ENCODE results near the gene IRS1.

The IRS1 gene

DNA sequence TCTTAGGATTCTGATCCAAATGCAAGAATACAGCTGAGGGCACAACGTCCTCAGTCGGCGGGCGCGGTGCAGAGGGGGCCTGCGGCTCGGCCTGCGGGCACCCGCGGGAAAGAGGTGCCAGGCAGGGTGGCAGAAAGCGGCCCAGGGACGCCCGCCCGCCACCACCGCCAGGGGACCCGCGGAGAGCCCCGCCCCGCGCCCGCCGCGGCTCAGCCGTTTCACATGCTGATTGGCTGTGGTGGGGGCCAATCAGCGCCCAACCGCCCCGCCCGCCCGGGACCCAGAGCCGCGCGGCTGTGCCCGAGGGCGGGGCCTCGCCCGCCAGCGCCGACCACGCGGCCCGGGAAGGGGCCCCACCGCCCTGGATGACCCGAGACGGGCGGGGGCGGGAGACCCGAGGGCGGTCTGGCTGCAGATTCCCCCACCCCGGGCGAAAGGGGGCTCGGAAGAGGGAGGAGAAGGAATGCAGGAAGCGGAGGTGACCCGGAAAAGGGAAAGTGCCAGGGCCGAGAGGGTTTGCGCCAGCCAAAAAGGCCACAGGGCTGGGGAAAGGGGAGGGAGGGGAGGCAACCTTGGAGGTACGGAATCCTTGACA, 8.0 kb downstream of the IRS1 start:
- peak; percentile 85 for DNase-seq (ENCODE audit: low read depth, low spot score)

DNA sequence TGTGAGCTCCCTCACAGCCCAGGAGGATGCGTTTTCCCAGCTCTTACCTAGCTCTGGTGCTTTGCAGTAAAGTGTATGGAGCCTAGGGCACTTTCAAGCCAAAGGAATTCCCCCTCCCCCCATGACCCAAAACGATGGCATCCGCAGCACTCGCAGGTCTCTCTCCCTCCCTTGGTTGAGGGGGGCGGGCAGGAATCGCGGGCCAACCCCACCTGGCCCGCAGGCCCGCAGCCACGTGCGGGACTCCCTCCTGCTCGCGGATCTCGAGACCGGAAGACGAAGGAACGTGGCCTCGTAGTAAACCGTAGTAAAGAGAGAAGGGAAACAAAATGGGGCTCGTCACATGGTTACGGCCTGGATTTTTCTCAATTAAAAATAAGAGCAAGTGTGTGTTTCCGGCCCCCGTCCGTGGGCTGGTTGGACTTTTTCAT, 8.5 kb downstream of the IRS1 start:
- no peak for DNase-seq (ENCODE audit: low read depth, low spot score)

GRCh38 chr2:226790431-226790830, 9.2 kb downstream of the IRS1 start:
- no peak for DNase-seq (ENCODE audit: low read depth, low spot score)

GRCh38 chr2:226790011-226790410, 9.6 kb downstream of the IRS1 start:
- DNase-seq (ENCODE audit: low read depth, low spot score): no peak

DNA sequence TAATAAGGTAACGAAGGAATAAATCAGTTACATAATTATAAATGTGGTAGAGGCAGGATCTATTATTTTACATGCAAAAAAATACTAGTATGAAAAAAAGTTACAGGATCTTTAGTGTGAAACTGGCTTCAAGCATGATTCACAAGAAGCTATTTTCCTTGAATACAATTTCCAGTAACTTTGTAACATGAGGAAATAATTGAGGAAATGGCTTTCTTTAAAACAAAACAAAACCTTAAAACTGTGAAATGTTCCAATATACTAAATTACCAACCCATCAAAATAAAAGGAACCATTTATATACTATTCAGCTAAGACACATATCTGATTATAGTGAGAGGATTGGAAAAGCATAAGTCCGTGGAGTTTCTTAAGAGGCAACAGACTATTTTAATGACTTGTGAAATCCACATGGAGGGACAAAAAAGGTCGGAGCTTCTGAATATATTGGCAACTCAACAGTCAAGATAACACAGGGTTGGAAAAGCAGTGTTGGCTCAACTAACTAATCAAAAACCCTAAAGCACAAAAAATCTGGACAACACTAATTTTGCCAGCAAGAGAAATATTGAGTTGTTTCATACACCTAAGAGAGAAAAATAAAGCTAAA, 10.6 kb downstream of the IRS1 start:
- no peak for DNase-seq (ENCODE audit: low read depth, low spot score)

DNA sequence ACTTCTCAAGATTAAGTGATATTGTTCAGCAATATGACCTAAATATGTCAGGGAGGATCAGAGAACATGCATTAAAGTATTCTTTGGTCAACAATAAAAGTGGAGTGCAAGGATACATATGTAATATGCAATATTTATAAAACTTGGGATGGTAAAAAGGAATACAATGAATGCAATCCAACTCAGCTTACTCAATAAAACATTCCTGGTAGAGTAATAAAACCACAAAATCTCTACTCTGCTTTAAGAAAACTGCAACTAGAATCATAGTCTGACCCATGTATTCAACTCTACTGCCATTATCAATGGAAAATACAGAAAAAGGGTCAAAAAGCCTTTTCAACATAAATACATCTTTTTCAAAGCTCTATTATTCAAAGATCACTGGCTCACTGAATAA, 11.6 kb downstream of the IRS1 start:
- no peak for DNase-seq (ENCODE audit: low read depth, low spot score)

- DNase-seq (ENCODE audit: low read depth, low spot score): no peak
These were observed 15.7 kb downstream of the IRS1 start for GRCh38 chr2:226783885-226784284.

DNA sequence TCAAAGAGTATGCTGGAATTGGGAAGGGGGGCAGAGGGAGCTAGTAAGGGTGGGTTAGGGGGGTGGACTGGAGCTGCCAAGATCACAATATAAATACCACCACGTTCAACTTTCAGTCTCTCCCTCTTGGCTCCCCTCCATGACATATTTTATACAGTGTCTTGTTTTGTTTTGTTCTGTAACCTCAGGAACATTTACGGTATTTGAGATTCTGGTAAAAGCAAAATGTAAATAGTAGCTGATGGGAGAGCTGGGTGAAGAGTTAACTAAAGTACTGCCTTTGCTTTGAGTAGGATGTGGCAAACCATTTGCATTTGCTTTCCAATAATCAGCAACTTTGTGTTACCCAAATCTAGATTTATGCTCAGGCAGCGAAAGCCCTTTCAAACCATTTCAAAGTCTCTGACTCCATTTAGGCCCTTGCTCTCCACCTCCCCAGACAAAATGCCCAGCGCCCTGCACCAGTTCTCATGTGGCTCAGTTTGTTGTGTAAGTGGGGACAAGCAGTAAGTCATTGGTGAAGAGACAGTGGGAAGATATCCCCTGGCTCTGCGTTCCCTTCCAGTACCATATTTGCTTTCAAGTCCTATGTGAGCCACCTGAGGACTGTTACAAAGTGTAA, 17.4 kb downstream of the IRS1 start:
- no peak for DNase-seq (ENCODE audit: low read depth, low spot score)

GRCh38 chr2:226780431-226780830, 19.2 kb downstream of the IRS1 start:
- no peak for DNase-seq (ENCODE audit: low read depth, low spot score)

DNA sequence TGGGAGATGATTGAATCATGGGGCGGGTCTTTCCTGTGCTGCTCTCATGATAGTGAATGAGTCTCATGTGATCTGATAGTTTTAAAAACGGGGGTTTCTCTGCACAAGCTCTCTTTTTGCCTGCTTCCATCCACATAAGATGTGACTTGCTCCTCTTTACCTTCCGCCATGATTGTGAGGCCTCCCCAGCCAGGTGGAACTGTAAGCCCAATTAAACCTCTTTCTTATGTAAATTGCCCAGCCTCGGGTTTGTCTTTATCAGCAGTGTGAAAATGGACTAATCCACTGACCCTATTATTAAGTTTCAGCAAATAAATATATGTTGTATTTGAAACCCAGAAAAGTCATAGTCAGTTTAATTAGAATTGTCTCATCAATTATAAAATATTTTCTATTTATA, 22.0 kb downstream of the IRS1 start:
- DNase-seq (ENCODE audit: low read depth, low spot score): no peak

- DNase-seq (ENCODE audit: low read depth, low spot score): no peak
These were observed 23.5 kb downstream of the IRS1 start for GRCh38 chr2:226776104-226776503.

DNA sequence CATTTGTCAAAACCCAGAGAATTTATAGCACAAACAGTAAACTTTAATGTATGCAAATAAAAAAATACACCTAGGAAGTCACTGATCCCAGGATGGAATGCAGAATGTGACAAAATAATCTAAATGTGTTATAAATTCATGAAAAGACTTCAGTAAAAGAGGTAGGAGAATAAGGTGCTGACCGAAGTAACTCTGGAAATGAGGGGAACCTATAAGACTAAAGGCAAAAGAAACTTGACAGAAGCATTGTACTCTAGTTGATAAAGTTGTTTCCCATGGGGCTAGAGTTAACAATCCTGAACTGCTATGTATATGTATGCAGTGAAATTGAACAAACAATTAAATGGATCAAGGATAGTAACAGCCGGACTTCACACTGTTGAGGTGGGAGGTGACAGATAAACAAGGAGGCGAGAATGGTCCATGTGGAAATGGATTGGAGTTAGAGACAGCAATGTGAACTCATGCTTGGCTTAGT, 24.5 kb downstream of the IRS1 start:
- no peak for DNase-seq (ENCODE audit: low read depth, low spot score)

GRCh38 chr2:226773291-226773690, 26.3 kb downstream of the IRS1 start:
- DNase-seq (ENCODE audit: low read depth, low spot score): no peak

DNA sequence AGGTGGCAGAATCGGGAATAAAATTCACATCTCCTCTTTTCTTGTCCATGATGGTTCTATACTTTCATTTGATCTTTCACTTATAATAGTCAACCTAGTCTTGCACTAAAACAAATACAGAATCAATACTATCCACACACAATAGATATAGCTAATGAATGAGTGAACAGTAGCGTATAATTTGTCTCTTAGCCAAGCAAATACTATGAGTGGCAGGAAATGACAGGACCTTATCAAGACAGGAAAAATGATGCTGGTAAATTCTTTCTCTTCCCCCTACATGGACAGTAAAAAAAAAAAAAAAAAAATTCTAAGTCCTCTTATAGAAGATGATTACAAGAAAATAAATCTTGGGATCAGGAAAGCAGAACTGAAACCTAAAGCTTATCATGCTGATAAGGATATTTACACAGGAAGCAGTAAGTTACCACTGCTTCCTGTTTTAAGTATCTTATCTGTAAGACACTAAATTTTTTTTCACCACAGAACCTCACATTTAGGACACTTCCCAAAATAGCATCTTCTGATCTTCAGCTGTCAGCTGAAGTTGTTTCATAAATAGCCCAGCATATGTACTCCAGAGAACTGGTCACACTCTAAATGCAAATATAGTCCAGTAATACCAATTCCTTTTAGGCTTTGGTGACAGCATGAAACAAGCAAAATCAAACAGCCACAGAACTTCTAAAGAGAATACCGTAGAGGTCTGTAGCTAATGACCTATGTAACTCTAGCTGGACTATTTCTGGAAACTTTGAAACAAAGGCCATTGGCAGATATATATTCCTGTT, 27.0 kb downstream of the IRS1 start:
- no peak for DNase-seq (ENCODE audit: low read depth, low spot score)

- DNase-seq (ENCODE audit: low read depth, low spot score): no peak
These were observed 28.6 kb downstream of the IRS1 start for GRCh38 chr2:226771067-226771466.

GRCh38 chr2:226767056-226767813, 32.4 kb downstream of the IRS1 start:
- DNase-seq (ENCODE audit: low read depth, low spot score): no peak

DNA sequence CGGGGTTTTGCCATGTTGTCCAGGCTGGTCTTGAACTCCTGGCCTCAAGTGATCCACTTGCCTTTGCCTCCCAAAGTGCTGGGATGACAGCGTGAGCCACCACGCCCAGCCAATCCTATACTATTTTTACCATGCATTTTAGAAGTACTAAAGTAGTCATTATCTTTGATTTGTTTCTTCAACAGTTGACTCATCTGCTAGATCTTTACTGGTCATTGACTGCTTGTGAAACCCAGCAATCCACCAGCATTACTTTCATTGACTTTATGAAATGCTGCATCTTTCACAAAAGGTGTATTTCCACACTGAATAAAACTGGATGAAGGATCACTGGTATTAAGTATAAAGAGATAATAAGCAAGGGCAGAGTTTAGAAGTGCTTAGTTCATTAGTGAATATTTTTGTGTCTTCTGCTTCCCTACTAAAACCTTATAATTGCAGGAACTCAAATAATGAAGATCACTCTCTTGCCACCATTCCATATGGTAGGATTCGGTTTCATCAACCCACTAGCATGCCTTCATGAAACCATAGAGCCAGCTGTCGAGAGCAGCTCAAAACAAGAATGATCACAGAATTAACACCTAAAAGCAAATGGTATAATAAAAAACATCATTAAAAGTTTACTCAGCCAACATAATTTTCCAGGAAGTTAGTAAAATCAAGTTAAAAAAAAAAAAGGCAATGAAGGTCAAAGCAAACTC, 33.1 kb downstream of the IRS1 start:
- no peak for DNase-seq (ENCODE audit: low read depth, low spot score)

GRCh38 chr2:226763320-226763719, 36.3 kb downstream of the IRS1 start:
- no peak for DNase-seq (ENCODE audit: low read depth, low spot score)

- no peak for DNase-seq (ENCODE audit: low read depth, low spot score)
These were observed 38.4 kb downstream of the IRS1 start for GRCh38 chr2:226761195-226761583.

GRCh38 chr2:226760412-226761194, 39.0 kb downstream of the IRS1 start:
- DNase-seq (ENCODE audit: low read depth, low spot score): no peak
